LNCaP clone FGC (cell line): ENCODE results near the gene MSANTD2.

Experiments used
- DNase-seq: peaks from one replicate; pipeline ENCODE4 v3.0.0-alpha.2; 2011; ENCODE audit warnings: low read depth
- H3K4me3 ChIP-seq: 2 replicates; pipeline ENCODE4 v1.5.1; 2011; ENCODE audit warnings: mild to moderate bottlenecking, low read depth, low read length, control low read depth
- CTCF ChIP-seq: IDR thresholded peaks from 2 replicates; pipeline ENCODE4 v1.5.1; 2012; ENCODE audit warnings: mild to moderate bottlenecking; ENCODE audit not compliant: control insufficient read depth, insufficient read depth; ENCODE audit errors: extremely low read depth

Gene MSANTD2

GRCh38 chr11:124798991-124799347 is 1.2 kb downstream of the MSANTD2 start:
- H3K4me3 ChIP-seq = peak overlapping the region; percentile 85
- no peak for TF ChIP-seq CTCF
- DNase-seq = no peak

DNA sequence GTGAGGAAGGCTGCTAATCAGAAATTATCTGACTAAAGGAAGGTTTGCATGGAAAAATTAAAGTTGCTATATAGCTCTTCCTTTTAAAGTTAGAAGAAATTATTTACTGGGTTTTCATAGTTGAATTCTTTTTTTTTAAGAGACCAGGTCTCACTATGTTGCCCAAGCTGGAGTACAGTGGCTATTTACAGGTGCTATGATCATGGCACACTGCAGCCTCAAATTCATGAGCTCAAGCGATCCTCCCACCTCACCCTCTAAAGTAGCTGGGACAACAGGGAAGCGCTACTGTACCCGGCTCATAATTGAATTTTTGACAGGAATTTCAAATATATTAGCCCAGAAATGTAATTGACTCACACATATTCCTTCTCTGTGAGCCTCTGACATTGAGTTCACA is 3.9 kb downstream of the MSANTD2 start:
- DNase-seq = no peak
- H3K4me3 ChIP-seq = no peak overlapping the region
- no peak for TF ChIP-seq CTCF

- peak; percentile 72 for TF ChIP-seq CTCF
- DNase-seq = no peak
- H3K4me3 ChIP-seq = no peak overlapping the region
Measured at GRCh38 chr11:124793466-124794278, 6.5 kb downstream of the MSANTD2 start.

GRCh38 chr11:124791626-124792341 is 8.4 kb downstream of the MSANTD2 start:
- no peak overlapping the region for H3K4me3 ChIP-seq
- TF ChIP-seq CTCF = no peak
- no peak for DNase-seq

- no peak for TF ChIP-seq CTCF
- no peak overlapping the region for H3K4me3 ChIP-seq
- DNase-seq = no peak
Measured at GRCh38 chr11:124788521-124788920, 11.7 kb downstream of the MSANTD2 start.

GRCh38 chr11:124784051-124784450 is 16.2 kb downstream of the MSANTD2 start:
- DNase-seq = no peak
- no peak for TF ChIP-seq CTCF

More at GRCh38 chr11:124784051-124784450, 16.2 kb downstream of the MSANTD2 start:
- H3K4me3 ChIP-seq = no peak overlapping the region
